ENCODE measurements around the gene PRKCE.

Gene PRKCE

DNA sequence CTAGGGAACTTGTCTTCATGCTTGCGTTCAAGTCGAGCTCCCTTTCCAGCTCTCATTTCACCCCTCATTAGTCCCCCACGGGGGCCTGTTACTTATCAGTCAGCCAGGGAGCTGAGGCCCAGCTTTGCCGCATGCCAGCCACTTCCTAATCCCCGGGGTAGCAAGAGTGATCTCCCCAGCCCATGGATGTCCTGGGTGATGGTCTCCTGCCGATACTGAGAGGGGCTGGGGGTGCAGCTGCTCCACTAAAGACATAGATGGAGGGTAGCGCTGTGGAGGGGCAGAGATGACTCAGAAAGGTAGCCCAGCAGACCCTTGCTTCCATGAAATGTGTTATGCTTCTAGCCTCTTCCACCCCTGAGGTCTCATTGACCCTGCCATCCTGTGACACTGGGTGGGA lies 331.7 kb downstream of the PRKCE start:
- TF ChIP-seq CTCF (IDR thresholded peaks at IDR 0.05; ENCODE audit: low read depth, low read length, missing control alignments), result no peak
- no peak overlapping the region for H3K4me3 ChIP-seq (ENCODE audit: low read depth, low read length)
- no peak for DNase-seq (ENCODE audit: low read depth)

- no peak for TF ChIP-seq CTCF (IDR thresholded peaks at IDR 0.05; ENCODE audit: low read depth, low read length, missing control alignments)
- H3K4me3 ChIP-seq (ENCODE audit: low read depth, low read length), result no peak overlapping the region
- no peak for DNase-seq (ENCODE audit: low read depth)
Measured at GRCh38 chr2:45984366-45984765, 332.9 kb downstream of the PRKCE start.

DNA sequence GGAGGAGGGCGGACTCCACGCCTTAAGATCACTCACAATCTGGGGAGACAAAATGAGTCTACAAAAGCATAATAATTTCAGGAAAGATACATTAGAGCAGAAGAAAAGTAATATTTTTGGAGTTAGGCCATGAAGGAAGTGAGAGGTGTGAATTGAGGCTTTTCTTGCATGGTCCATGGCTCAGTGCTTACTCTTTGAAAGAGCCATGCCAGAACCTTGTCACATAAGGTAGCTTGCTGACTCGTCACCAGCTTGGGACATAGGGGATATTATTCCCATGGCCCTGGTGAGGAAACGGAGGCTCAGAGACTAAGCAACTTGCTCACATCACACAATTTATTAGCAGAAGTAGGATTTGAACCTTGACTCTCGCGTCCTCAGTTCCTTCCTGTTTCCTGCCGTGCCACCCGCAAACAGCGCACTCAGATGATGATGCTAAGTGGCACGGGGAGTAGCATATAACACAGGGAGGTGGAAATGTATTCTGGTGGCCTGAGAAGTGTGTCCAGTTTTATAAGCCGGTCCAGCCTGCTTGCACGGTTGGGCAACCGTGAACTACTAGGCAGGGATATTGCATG lies 333.5 kb downstream of the PRKCE start:
- no peak for TF ChIP-seq CTCF (IDR thresholded peaks at IDR 0.05; ENCODE audit: low read depth, low read length, missing control alignments)
- H3K4me3 ChIP-seq (ENCODE audit: low read depth, low read length), result no peak overlapping the region
- no peak for DNase-seq (ENCODE audit: low read depth)

DNA sequence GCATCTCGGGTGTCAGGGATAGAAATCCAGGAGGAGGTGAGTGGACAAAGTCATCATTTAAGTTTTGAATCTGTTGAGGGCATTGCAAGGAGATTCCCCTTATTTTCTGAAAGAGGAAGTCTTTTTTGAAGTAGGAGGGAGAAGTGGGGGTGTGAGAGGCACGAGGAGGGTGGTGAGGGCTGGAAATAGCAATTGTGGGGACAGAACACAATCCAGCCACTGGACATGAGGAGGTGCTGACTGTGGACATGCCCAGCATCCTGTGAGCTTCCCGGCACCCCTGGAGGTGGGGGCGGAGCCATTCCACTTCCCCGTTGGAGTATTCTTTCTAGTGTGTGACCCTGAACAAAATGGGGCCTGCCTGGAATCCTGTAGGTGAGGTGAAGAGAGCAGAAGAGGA lies 335.0 kb downstream of the PRKCE start:
- H3K4me3 ChIP-seq (ENCODE audit: low read depth, low read length), result no peak overlapping the region
- no peak for TF ChIP-seq CTCF (IDR thresholded peaks at IDR 0.05; ENCODE audit: low read depth, low read length, missing control alignments)
- DNase-seq (ENCODE audit: low read depth), result no peak

DNA sequence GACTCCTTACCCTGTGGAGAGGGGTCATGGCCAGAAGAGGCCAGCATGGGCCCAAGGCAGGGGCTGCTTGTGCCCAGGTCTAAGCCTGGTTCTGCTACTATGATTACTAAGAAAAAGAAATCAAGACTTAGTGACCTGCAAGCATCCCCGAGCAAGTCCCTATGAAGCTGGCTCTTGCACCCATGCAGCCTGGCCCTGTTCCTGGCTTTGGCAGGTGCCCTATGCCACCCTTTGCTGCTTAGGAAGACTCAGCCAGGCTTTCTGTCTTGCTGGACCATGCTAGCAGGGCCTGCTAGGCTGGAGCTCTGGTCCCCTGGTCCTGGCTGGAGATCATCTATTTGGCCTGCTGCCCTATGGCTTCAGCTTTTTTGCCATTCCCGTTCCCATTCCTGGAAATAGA lies 336.4 kb downstream of the PRKCE start:
- no peak overlapping the region for H3K4me3 ChIP-seq (ENCODE audit: low read depth, low read length)
- no peak for TF ChIP-seq CTCF (IDR thresholded peaks at IDR 0.05; ENCODE audit: low read depth, low read length, missing control alignments)
- DNase-seq (ENCODE audit: low read depth), result no peak

DNA sequence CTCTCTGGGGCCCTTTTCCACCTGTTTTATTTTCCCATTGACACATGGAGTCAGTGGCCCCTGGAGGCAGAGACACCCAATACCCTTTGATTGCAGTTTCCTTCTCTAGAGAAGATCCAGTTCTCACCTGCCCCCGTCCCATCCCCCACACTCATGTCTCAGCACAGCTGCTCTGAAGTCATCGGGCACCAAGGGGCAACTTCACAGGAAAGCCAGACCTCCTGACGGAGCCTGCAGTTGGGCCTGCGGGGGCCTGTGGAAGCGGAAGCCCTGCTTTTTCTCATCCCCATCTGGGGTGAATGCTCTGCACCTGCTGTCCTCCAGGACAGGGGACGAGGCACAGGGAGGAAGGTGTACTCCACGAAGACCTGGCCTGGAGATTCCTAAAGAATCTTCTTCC lies 337.4 kb downstream of the PRKCE start:
- no peak for TF ChIP-seq CTCF (IDR thresholded peaks at IDR 0.05; ENCODE audit: low read depth, low read length, missing control alignments)
- no peak for DNase-seq (ENCODE audit: low read depth)
- no peak overlapping the region for H3K4me3 ChIP-seq (ENCODE audit: low read depth, low read length)

DNA sequence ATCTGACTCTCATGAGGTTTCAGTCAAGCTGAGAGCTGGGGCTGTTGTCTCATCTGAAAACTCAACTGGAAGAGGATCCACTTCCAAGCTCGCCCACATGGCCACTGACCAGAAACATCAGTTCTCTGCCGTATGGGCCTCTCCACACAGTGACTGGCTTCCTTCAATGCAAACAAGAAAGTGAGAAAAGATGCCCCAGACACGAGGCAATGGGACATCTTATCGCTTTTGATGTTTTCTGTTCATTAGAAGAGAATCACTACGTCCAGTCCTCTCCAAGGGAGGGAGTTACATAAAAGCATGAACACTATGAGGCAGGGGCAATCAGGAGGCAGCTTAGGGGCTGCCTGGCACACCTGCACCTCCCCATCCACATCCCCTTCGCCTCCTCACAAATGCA lies 338.7 kb downstream of the PRKCE start:
- no peak for TF ChIP-seq CTCF (IDR thresholded peaks at IDR 0.05; ENCODE audit: low read depth, low read length, missing control alignments)

More for the DNA sequence above, 338.7 kb downstream of the PRKCE start:
- no peak for DNase-seq (ENCODE audit: low read depth)
- no peak overlapping the region for H3K4me3 ChIP-seq (ENCODE audit: low read depth, low read length)
